HEK293T (cell line): ENCODE measurements around the gene ETNPPL.

ENCODE experiments used
- ARNT ChIP-seq: fragments of 450-650 bp; IDR thresholded peaks from 2 replicates; pipeline ENCODE4 v1.6.1; 2017; ENCODE audit warnings: mild to moderate bottlenecking
- BHLHE40 ChIP-seq: fragments of 450-650 bp; IDR thresholded peaks from 2 replicates; pipeline ENCODE4 v1.6.1; 2016; ENCODE audit warnings: mild to moderate bottlenecking, moderate library complexity, borderline replicate concordance
- CTBP1 ChIP-seq: fragments of 450-650 bp; IDR thresholded peaks from 2 replicates; pipeline ENCODE4 v1.6.1; 2016; ENCODE audit warnings: borderline replicate concordance
- FOXA1 ChIP-seq: fragments of 450-650 bp; IDR thresholded peaks from 2 replicates; pipeline ENCODE4 v1.6.1; 2016; ENCODE audit warnings: mild to moderate bottlenecking
- FOXK2 ChIP-seq: fragments of 450-650 bp; IDR thresholded peaks from 2 replicates; pipeline ENCODE4 v1.6.1; 2016; ENCODE audit warnings: mild to moderate bottlenecking
- TARDBP ChIP-seq: fragments of 450-650 bp; IDR thresholded peaks from 2 replicates; pipeline ENCODE4 v1.6.1; 2016
- TF ChIP-seq, protein P1 (sequence below): fragments of 450-650 bp; IDR thresholded peaks from 2 replicates; pipeline ENCODE4 v1.6.1; 2016

DNA sequence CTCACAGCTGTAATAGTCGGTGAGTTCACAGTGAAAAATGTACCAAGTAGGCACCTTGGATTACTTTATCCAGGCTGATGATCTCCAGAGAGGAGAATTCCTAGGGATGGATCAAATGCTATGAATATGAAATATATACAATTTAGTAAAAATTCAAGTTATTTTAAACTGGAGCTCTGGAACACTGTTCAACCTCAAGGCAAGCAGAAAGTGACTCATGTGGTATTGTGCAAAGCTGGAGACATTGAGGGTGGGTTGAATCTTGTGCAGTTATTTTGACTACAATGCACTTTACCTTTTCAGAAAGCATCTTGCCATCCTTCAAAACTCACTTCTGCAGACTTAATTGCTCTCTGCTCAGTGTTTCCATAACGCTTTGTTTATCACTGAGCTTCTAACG is 69.0 kb downstream of the ETNPPL start:
- TF ChIP-seq, protein P1, sequence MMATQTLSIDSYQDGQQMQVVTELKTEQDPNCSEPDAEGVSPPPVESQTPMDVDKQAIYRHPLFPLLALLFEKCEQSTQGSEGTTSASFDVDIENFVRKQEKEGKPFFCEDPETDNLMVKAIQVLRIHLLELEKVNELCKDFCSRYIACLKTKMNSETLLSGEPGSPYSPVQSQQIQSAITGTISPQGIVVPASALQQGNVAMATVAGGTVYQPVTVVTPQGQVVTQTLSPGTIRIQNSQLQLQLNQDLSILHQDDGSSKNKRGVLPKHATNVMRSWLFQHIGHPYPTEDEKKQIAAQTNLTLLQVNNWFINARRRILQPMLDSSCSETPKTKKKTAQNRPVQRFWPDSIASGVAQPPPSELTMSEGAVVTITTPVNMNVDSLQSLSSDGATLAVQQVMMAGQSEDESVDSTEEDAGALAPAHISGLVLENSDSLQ = no peak
- no peak for TF ChIP-seq FOXA1
- TF ChIP-seq CTBP1 = no peak
- no peak for TF ChIP-seq FOXK2
- TF ChIP-seq BHLHE40 = no peak
- no peak for TF ChIP-seq ARNT
- TF ChIP-seq TARDBP = no peak
